OCI-LY7 (cell line): ENCODE data around the gene OXCT2. TPM values are rescaled to one million over a fixed set of nuclear protein-coding genes. Genes with fewer than 3 reads are reported as not detected.
"Not testable (repeated sequence)": the region's sequence is repeated elsewhere in the genome, so short reads cannot be mapped to it uniquely, and the experiment has no call there.

ENCODE experiments used
- BruUV-seq: library from RNA; stranded (reverse); fragments of 400-500 nt; replicated peaks from 2 replicates; lab custom pipeline; 2021; lab: Mats Ljungman, UMichigan
- CTCF ChIA-PET: fragments of 300-600 bp; sonication (Branson Sonifier 250); formaldehyde crosslinking; loops from one replicate; lab custom pipeline; 2022; ENCODE audit warnings: antibody characterized with exemption; ENCODE audit not compliant: unreplicated experiment; lab: Charles Lee
- POLR2A ChIA-PET: fragments of 300-600 bp; sonication (Branson Sonifier 250); formaldehyde crosslinking; loops from one replicate; lab custom pipeline; 2022; ENCODE audit warnings: antibody characterized with exemption; lab: Charles Lee
- DNase-seq: peaks from one replicate; pipeline ENCODE4 v3.0.0-alpha.2; 2015; ENCODE audit warnings: low spot score
- H2AFZ ChIP-seq: fragments of 200-600 bp; sonication (generic), shearing (Covaris generic); 2 replicates; pipeline ENCODE4 v1.6.1; 2014; ENCODE audit warnings: mild to moderate bottlenecking, antibody characterized with exemption, low read length, moderate library complexity
- H3K27ac ChIP-seq: fragments of 200-600 bp; sonication (generic); 2 replicates; pipeline ENCODE4 v1.5.1; 2014; ENCODE audit warnings: mixed run types, low read depth, mild to moderate bottlenecking, moderate library complexity, low read length, inconsistent platforms; ENCODE audit not compliant: poor library complexity, severe bottlenecking
- H3K36me3 ChIP-seq: fragments of 200-600 bp; sonication (generic); 2 replicates; pipeline ENCODE4 v1.6.1; 2014; ENCODE audit warnings: mild to moderate bottlenecking, antibody characterized with exemption, low read length, moderate library complexity, mixed read lengths; ENCODE audit not compliant: insufficient read depth
- H3K4me1 ChIP-seq: fragments of 200-600 bp; sonication (generic); 2 replicates; pipeline ENCODE4 v1.5.1; 2014; ENCODE audit warnings: mild to moderate bottlenecking, low read length; ENCODE audit not compliant: insufficient read depth, poor library complexity, severe bottlenecking
- H3K4me2 ChIP-seq: fragments of 200-600 bp; sonication (generic); 2 replicates; pipeline ENCODE4 v1.6.1; 2014; ENCODE audit warnings: mild to moderate bottlenecking, low read length
- H3K4me3 ChIP-seq: fragments of 200-600 bp; sonication (generic); 2 replicates; pipeline ENCODE4 v1.5.1; 2014; ENCODE audit warnings: mild to moderate bottlenecking, low read depth, low read length; ENCODE audit not compliant: poor library complexity, severe bottlenecking
- H3K79me2 ChIP-seq: fragments of 200-600 bp; sonication (generic); 2 replicates; pipeline ENCODE4 v1.6.1; 2016; ENCODE audit warnings: low read depth, mild to moderate bottlenecking, low read length, moderate library complexity, mixed read lengths; ENCODE audit not compliant: insufficient read depth
- H3K9me2 ChIP-seq: fragments of 200-600 bp; sonication (generic); 2 replicates; pipeline ENCODE4 v1.6.1; 2016; ENCODE audit warnings: mild to moderate bottlenecking, low read length, mixed read lengths; ENCODE audit not compliant: insufficient read depth
- H3K9me3 ChIP-seq: fragments of 200-600 bp; sonication (generic); 2 replicates; pipeline ENCODE4 v1.6.1; 2014; ENCODE audit warnings: mild to moderate bottlenecking, mixed run types, low read length, mixed read lengths
- H4K20me1 ChIP-seq: fragments of 200-600 bp; sonication (generic); 2 replicates; pipeline ENCODE4 v1.6.1; 2014; ENCODE audit warnings: mild to moderate bottlenecking, antibody characterized with exemption, low read length, moderate library complexity, mixed read lengths; ENCODE audit not compliant: insufficient read depth
- EZH2phosphoT487 ChIP-seq: fragments of 200-600 bp; sonication (generic); IDR thresholded peaks from 2 replicates; pipeline ENCODE4 v1.6.1; 2018; ENCODE audit warnings: low read depth, borderline replicate concordance, mild to moderate bottlenecking, mixed run types, antibody characterized with exemption, low read length, moderate library complexity, mixed read lengths
- intact Hi-C: fragments of 100-400 bp; cut with micrococcal nuclease; formaldehyde crosslinking; loops from one replicate; pipeline ENCODE4 v1.10.0; 2022; ENCODE audit not compliant: unreplicated experiment
- total RNA-seq, 2 experiments: library from RNA; depleted of rRNA in 1 of 2; stranded (reverse); fragments of >200 nt in 1 of 2; shearing (Covaris generic) in 1 of 2; gene quantifications; 2 replicates each; pipeline ENCODE4 v1.2.3, GENCODE V29; 2014 to 2022
- TF ChIP-seq, protein P1 (sequence below): fragments of 200-600 bp; sonication (generic); conservative IDR thresholded peaks from 2 replicates; pipeline ENCODE4 v1.5.1; 2014; ENCODE audit warnings: mild to moderate bottlenecking, antibody characterized with exemption, low read length, moderate library complexity, mixed read lengths

OXCT2 gene
- total RNA-seq, 2 experiments from 2014 or later, result 0.17 to 0.79 TPM

DNA sequence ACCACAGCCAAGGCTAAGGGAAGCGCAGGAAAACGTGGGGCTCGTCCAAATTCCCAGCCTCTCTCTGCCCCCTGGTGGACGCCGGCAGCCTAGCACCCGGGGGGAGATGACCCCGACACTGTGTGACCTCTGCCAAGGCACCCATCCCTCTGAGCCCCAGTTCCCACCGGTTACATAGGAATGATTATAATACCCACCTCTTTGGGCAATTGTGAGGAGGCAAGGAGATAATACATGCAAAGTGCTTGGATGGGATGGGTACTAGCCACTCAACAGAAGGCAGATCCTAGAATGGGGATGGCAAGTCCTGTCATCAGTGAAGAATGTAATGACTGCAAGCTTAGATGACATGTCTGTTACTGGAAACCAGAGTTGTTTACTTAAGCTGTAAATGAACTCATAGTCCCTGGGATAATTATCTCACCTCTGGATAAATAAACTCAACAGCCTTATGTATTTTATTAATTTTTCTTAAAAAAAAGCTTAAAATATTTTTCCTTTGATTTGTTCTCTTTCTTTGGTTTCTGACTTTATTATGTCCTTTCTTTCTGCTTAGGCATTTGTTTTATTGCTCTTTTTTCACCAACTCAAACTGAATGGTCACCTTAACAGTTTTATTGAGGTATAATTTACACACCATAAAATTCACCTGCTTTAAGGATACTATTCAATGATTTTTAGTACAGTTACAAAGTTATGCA lies 28.8 kb upstream of the OXCT2 start:
- Histone ChIP-seq H3K36me3 (no peaks in the 10 kb centered on the region), H3K9me2 (no peaks in the 10 kb centered on the region), H3K27ac (peak overlapping the region; percentile 52), H3K4me1 (peaks cover 11% of the 10 kb centered on the region), H3K79me2 (no peaks in the 10 kb centered on the region), H2AFZ (peak overlapping the region; percentile 88; the same call in 1 of the 2 replicates), H3K9me3 (no peaks in the 10 kb centered on the region), H3K4me2 (peak overlapping the region; percentile 60), H3K4me3 (peak overlapping the region; percentile 54), H4K20me1 (no peaks in the 10 kb centered on the region)
- BruUV-seq, result TSS peak; percentile 63
- ChIA-PET CTCF (no interaction called here), POLR2A (interaction anchor here (0.6 to 1.4 kb wide), 5 partner anchors 18 to 991 kb away, joined by 3 to 4 read pairs (median 4); partner anchors contain the start of gene PPIE)
- intact Hi-C loops, result loop anchor here (2.0 to 5.0 kb wide), 2 partner anchors 97 to 193 kb away; no protein-coding TSS in a partner anchor
- DNase-seq, result peak; percentile 66
- no peak for TF ChIP-seq EZH2phosphoT487
- TF ChIP-seq, protein P1, sequence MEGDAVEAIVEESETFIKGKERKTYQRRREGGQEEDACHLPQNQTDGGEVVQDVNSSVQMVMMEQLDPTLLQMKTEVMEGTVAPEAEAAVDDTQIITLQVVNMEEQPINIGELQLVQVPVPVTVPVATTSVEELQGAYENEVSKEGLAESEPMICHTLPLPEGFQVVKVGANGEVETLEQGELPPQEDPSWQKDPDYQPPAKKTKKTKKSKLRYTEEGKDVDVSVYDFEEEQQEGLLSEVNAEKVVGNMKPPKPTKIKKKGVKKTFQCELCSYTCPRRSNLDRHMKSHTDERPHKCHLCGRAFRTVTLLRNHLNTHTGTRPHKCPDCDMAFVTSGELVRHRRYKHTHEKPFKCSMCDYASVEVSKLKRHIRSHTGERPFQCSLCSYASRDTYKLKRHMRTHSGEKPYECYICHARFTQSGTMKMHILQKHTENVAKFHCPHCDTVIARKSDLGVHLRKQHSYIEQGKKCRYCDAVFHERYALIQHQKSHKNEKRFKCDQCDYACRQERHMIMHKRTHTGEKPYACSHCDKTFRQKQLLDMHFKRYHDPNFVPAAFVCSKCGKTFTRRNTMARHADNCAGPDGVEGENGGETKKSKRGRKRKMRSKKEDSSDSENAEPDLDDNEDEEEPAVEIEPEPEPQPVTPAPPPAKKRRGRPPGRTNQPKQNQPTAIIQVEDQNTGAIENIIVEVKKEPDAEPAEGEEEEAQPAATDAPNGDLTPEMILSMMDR, result peak; percentile 73; the same call in 1 of the 2 replicates

DNA sequence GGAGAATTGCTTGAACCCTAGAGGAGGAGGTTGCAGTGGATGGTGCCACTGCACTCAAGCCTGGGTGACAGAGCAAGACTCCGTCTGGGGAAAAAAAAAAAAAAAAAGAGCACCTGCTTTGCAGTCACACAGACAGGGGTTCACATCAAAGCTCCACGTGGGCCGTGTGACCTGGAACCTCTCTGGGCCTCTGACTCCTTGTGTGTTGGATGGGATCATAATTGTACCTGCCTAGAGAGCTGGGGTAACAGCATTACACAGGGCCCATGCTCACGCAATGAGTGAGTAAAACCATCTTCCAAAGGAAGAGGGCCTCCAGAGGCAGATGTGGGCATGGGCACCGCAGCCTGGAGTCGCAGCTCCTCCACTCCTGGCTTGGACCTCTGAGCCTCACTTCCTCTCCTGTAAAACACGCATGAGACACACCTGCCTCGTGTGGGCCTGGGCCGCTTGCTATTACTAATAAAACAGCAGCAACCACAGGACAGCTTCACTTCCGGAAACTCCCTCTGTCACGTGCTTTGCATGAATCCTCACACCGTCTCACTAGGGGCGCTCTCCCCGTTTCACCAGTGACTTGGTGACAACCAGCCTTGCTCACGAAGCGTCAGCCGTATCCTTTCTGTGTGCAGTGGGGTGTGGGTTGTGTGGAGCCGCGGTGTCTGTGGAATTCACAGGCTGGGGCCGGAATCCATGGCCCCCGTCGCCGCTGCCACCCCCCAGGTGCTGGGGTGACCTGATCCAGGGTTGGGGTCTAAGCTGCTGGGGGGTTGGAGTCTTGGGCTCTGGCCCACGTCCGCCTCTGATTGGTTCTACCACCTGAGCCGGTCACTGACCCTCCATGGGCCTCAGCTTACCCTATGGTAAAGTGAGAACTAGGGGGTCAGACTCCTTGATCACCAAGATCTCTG lies 28.0 kb upstream of the OXCT2 start:
- intact Hi-C loops, result loop anchor here (2.0 to 5.0 kb wide), 2 partner anchors 96 to 192 kb away; no protein-coding TSS in a partner anchor
- peak overlapping the region; percentile 60 for H3K4me2 ChIP-seq
- ChIA-PET POLR2A (interaction anchor here (0.6 to 1.6 kb wide), 7 partner anchors 61 to 747 kb away, joined by 4 to 10 read pairs (median 4); partner anchors contain the start of gene PPIE), CTCF (interaction anchor here (0.6 kb wide), 2 partner anchors 587 to 867 kb away, joined by 3 to 4 read pairs; partner anchors contain the start of gene RIMS3)
- TF ChIP-seq, protein P1, result peak; percentile 90
- peaks cover 11% of the 10 kb centered on the region for H3K4me1 ChIP-seq
- peak overlapping the region; percentile 54 for H3K4me3 ChIP-seq
- peak overlapping the region; percentile 88 for H2AFZ ChIP-seq
- not testable (repeated sequence) for H3K9me3 ChIP-seq, H3K9me2 ChIP-seq, H3K36me3 ChIP-seq, H3K79me2 ChIP-seq, H4K20me1 ChIP-seq
- DNase-seq, result peak; percentile 97
- BruUV-seq, result TSS peak; percentile 96
- peak overlapping the region; percentile 52 for H3K27ac ChIP-seq
